OCI-LY1 (cell line): ENCODE measurements around the gene PI4KB.

Experiments
- EZH2 ChIP-seq: fragments of 200-600 bp; sonication (generic), shearing (Covaris generic); IDR thresholded peaks from 2 replicates; pipeline ENCODE4 v1.8.0; 2017; ENCODE audit warnings: borderline replicate concordance, mixed run types, mild to moderate bottlenecking, antibody characterized with exemption, low read length, moderate library complexity, mixed read lengths
- TF ChIP-seq, protein P1 (sequence below): fragments of 200-600 bp; sonication (generic), shearing (Covaris generic); IDR thresholded peaks from 2 replicates; pipeline ENCODE4 v1.5.1; 2017; ENCODE audit warnings: mild to moderate bottlenecking, antibody characterized with exemption, low read length, moderate library complexity, mixed read lengths

- TF ChIP-seq, protein P1, sequence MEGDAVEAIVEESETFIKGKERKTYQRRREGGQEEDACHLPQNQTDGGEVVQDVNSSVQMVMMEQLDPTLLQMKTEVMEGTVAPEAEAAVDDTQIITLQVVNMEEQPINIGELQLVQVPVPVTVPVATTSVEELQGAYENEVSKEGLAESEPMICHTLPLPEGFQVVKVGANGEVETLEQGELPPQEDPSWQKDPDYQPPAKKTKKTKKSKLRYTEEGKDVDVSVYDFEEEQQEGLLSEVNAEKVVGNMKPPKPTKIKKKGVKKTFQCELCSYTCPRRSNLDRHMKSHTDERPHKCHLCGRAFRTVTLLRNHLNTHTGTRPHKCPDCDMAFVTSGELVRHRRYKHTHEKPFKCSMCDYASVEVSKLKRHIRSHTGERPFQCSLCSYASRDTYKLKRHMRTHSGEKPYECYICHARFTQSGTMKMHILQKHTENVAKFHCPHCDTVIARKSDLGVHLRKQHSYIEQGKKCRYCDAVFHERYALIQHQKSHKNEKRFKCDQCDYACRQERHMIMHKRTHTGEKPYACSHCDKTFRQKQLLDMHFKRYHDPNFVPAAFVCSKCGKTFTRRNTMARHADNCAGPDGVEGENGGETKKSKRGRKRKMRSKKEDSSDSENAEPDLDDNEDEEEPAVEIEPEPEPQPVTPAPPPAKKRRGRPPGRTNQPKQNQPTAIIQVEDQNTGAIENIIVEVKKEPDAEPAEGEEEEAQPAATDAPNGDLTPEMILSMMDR = no peak
- TF ChIP-seq EZH2 = no peak
These were observed 34.1 kb downstream of the PI4KB start for GRCh38 chr1:151293093-151293492.
